NCI-H2107 treated with DMSO at 0.1 percent for 48 hours (cell line): ENCODE results near the gene SLC6A7.
A peak's percentile ranks its signal among the peaks of the same experiment; 100 is the strongest.
"Not testable (repeated sequence)": the region's sequence is repeated elsewhere in the genome, so short reads cannot be mapped to it uniquely, and the experiment has no call there.

Experiments
- DNase-seq: peaks from one replicate; lab custom pipeline; 2025; ENCODE audit not compliant: unreplicated experiment; lab: John Stamatoyannopoulos, UW

Gene SLC6A7

GRCh38 chr5:150215979-150216944 lies 26.4 kb downstream of the SLC6A7 start:
- DNase-seq, result no peak

GRCh38 chr5:150217038-150217437 lies 27.2 kb downstream of the SLC6A7 start:
- no peak for DNase-seq

DNA sequence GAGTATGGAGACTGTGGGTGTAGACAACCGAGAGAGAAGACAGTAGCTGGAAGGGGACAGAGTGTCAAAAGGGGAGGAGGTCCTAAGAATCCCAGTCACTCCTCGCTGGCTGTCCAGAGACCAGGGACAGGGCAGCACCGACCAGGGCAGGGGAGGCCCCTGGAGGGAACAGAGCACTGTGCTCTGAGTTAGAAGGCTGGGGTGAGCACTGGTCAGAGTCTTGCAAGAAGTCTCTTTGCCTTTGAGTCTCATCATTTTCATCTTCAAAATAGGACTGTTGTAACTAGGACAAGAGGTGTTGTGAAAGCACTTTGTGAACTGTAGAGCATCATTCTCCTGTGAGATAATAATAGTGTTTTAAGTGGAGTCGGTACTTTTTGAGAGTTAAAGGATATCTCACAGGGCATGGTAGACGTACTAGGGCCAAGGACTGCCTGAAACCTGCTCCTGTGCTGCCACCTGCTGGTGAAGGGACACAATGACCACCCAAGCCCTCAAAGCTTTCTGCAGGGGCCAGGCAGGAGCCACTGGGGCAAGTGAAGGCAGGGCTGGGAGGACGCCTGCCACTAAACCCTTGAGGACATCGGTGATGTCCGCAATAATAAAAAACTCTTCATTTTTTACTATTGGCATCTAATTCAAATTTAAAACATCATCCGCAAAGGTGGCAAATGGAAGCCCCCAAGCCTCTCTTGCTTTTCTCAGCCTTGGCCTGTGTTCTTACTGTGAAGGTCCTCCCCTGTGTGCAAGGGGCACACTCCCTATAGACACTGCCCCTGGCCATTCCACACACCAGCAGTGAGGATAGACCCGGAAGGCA lies 28.2 kb downstream of the SLC6A7 start:
- peak; percentile 49 for DNase-seq

GRCh38 chr5:150218693-150219035 lies 28.8 kb downstream of the SLC6A7 start:
- DNase-seq, result no peak

GRCh38 chr5:150219142-150219541 lies 29.3 kb downstream of the SLC6A7 start:
- DNase-seq, result no peak

DNA sequence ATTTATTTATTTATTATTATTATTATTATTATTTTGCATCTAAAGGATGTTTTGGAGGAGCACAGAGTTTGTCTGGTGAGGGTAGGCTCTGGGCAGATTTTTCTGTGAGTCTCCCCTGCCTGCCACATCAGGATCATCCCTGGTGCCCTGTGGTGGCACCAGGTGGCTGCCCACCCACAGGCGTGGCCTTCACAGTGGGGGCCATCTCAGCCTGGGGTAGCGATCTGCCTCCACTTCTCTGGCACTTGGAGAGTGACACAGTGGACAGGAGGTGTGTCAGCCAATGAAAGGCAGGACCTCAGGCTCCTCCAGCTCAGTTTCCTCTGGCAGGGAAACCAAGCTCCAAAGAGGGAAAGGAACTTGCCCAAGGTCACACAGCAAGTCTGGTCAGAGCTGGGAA lies 30.0 kb downstream of the SLC6A7 start:
- DNase-seq, result no peak

DNA sequence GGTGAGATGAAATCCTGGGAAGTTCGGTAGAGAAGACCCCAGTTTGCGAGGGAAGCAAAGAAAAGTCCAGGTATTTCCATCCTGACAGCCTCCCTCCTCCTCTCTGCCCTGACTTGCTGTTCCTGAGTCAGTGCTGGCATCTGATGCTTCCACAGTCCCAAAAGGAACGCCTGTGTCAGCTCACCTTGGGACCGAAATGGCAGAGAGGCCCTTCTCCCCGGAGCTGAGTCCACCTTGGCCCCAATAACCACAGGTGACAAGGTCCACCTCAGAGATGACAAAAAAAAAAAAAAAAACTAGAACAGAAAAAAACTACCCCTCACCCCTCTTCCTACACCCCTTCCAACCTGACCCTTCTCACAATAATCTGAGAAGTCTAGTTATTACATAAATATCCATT lies 31.6 kb downstream of the SLC6A7 start:
- DNase-seq, result no peak

DNA sequence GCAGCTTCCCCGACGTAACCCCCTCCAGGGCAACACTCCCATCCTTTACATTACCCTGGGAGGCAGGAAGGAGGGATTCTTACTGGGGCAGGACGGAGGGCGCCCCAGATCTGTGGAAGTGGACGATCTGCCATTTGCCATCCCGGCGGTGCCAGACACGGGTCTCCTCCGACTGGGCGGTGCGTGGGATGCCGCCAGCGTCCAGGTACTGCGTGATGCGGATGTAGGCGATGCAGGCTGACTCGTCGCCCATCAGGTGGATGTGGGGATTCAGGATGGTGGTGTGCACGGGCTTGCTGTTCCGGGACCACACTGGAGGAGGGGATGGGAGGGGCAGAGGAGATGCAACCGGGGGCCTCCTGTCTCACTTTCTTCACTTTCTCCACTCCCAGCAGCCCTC lies 33.0 kb downstream of the SLC6A7 start:
- no peak for DNase-seq

GRCh38 chr5:150223474-150223873 lies 33.6 kb downstream of the SLC6A7 start:
- no peak for DNase-seq

GRCh38 chr5:150224483-150225027 lies 34.7 kb downstream of the SLC6A7 start:
- no peak for DNase-seq

GRCh38 chr5:150227036-150227435 lies 37.2 kb downstream of the SLC6A7 start:
- DNase-seq, result no peak

DNA sequence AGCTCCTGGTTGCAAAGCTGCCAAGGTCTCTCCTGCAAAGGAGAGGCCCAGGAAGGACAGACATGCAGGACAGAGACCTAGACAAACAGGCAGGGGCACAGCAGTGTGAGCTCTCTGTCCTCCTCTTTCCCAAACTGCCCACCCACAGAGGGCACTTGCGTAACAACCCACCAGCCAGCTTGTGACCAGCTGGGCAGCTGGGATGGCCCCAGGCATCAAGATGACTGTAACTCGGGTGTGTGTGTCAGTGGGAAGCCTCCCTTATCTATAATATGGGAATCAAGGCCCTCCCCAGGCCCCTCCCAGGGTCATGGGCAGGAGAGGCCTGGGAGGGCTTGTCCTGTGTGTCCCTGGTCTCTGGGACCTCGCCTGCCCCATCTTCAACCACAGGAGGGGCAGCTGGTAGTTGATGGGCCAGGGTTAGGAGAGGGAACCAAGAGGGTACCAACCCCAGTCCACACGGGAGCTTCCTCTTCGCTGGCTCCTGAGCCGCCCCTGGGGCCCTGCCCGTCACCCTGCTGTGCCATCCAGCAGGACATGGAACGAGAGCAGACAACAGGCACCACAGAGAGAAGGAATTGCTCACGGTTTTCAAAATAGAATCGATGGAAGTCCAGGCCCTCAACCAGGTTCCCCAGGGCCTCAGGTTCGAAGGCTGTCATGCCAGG lies 37.9 kb downstream of the SLC6A7 start:
- DNase-seq, result no peak

GRCh38 chr5:150229571-150229970 lies 39.7 kb downstream of the SLC6A7 start:
- DNase-seq, result no peak

GRCh38 chr5:150230842-150231241 lies 41.0 kb downstream of the SLC6A7 start:
- DNase-seq, result no peak

- DNase-seq, result not testable (repeated sequence)
Observed at GRCh38 chr5:150233706-150234105, 43.8 kb downstream of the SLC6A7 start.

GRCh38 chr5:150234576-150235499 lies 45.0 kb downstream of the SLC6A7 start:
- DNase-seq, result no peak

DNA sequence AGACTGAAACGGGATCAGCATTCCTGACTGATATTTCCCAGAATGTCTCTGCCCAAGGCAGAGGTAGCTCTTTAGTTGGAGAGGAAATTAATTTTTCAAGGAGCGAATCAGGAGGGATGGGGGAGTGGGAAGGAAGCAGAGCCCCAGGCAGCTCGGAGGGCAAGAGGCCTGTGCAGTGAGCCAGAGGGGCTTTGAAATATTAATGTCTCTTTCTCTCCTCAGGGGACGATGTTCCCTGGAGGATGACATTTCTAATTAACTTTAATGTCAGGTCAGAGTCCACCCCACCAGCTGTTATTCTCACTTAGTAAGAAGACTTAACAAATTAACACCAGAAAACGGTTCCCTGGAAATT lies 45.6 kb downstream of the SLC6A7 start:
- DNase-seq, result no peak

- no peak for DNase-seq
Observed at GRCh38 chr5:150236313-150236712, 46.5 kb downstream of the SLC6A7 start.

DNA sequence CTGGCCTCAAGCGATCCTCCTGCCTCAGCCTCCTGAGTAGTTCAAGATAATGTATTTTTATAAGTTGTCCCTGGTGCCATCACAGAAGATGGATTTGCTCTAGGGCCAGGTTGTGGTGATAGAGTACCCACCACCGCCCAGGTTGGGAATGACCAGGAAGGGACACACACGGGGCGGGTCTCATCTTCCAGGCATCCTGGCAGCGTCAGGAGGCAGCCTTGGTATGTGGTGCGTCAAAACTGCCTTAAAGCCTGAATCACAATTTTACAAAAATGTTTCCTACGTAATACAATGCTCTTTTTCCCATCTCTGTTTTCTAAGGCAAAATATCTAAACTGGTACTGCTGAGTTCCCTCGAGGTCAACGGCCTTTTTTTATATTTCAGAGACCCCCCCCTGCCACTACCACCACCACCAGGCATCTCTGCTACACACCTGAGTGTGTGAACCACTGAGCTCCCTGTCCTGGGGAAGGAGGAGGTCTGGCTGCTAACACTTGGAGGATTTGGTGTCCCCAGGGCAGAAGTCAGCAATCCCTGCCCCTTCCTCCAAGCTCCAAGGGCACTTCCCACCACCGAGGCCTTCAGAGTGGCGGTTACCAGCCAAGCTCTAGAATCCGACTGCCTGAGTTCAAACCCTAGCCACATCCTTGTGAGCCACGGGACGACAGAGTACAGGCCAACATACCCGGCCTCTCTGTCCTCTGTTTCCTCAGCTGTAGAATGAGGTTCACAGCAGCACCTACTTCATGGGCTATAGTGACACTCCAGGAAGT lies 47.3 kb downstream of the SLC6A7 start:
- DNase-seq, result no peak

- DNase-seq, result no peak
Observed at GRCh38 chr5:150238646-150239045, 48.8 kb downstream of the SLC6A7 start.
